Kasumi-1 (cell line): ENCODE data around the gene MYOM3.

Source experiments
- DNase-seq, 2 experiments: peaks; one replicate each; lab custom pipeline; 2025; lab: John Stamatoyannopoulos, UW

The MYOM3 gene

DNA sequence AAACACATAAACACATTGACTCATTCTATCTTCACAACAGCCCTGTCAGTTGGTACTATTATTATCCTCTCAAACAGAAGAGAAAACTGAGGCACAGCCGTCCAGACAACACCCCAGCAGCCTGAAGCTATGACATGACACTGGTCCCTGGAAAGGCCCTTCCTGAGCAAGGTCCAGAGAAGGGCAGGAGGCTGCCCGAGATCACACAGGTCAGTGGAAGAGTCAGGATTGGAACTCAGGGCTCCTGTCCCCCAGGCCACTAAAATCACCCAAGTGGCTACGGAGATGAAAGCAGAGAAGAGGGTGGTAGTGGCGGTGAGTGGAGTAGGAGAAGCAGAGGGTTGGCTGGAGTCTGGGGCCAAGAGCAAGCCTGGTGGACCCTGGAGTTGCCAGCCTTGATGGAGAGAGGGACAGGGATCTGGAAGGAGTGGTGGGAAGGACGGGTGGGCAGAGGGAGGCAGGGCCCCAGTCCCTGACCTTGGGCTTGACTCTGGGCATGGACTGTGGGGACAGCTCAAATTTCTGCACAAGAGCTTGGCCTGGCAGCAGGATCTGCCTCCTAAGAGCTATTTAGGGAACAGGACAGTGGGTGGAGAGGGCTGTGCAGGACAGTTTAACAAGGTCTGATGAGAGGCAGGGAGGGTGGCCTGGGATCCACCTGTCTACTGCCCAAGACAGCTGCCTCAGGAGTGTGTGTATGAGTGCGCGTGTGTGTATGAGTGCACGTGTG, 15.8 kb downstream of the MYOM3 start:
- DNase-seq = no peak

DNA sequence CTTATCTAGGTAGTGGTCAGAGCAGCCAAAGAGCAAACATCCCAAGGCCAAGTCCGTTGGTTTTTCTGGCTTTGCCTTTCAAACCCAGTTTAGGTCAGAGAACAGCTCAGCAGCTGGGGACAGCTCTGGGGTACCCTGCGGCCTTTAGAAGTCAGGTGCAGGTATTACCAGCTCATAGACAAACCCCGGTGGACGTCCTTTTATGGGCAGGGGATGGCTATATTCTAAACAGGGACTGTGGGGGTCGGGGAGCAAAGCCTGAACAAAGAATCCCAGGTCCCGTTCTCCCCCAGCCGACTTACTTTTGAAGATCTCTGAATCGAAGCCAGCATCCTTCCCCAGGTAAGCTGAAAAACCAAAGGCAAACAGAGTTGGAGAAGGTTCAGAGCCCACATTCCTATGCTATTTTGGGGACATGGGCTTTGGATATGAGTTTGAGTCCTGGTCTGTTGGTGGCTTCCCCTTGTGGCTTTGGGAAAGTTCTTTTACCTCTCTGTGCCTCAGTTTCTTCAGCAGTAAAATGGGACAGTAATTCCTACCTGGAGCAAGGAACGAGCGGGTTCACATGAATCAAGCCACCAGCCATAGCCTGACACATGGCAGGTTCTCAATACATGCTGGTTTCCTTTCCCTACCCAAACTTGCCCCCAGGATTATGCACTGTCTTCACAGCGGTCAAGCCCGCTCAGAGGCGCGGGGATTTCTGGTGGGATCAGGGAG, 16.6 kb downstream of the MYOM3 start:
- no peak for DNase-seq

DNA sequence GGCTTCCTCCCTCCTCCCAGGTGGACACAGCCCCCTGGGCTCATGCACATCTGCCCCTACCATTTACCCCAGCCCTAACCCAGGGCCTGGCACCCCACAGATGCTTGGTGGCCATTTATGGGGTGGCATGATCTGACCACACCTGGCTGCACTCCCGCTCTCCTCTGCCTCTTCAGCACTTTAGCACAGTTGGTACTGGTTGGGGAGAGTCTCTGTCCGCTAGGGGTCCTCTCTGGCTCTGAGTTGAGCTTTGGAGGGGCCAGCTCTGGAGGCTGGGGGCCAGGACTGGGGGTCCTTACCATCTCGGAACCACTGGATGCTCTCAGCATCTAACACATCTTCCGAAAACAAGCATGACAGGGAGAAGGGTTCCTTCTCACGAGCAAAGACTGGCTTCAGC, 17.4 kb downstream of the MYOM3 start:
- no peak for DNase-seq

DNA sequence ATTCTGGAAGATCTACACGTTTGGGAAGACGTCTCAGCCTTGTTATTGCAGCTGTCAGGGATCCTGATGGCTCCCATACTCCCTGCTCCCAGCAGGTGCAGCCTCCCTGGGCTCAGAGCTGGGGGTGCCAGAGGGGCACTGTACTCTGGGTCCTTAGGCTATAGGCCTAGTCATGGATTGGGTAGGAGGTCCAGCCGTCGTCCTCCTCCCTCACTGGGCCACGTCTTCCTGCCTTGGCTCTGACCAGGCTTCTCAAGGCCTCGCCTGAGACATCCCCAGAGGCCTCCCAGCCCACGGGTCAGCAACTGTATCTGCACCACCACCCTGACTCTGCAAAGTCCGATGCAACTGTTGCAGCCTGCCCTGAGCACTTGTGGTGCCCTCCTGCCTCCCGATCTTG, 18.2 kb downstream of the MYOM3 start:
- no peak for DNase-seq

DNA sequence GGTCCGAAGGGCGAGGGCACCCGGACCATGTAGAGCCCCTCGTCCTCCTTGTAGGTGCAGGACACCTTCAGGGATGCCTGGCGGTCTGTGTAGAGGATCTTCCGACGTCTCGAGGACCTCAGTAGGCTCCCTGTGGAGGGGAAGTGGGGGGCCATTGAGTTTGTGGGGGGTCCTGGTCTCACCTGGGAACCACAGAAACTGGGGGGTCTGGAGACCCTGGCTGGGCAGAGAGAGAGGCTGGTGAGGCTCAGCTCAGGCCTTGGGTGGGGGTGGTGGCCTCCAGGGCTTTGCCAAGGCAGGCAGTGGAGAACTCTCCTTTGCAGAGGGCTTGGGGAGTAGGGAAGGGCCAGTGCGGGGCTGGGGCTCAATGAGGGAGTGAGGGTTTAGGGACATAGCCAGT, 19.0 kb downstream of the MYOM3 start:
- DNase-seq = no peak

DNA sequence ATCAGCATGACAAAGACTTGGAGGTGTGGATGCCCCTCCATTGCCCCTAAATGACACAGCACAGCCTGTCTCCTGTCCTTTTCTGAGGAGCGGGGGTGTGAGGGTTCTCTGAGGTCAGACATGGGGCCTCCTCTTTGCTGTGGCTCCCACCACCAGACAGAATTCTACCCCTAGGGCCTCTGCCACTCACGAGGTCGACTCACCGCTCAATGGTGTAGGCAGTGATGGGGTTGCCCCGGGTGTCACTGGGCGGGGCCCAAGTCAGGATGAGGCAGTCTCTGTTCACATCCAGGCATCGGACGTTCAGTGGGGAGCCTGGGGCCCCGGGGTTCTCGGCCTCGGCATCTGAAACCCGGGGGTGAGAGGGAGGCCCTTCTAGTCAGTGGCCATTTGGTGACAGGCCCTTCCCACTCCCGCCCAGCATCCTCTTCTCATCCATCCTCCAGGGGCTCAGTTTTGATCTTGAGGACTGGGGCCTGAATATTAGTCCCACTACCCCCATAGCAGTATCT, 19.9 kb downstream of the MYOM3 start:
- no peak for DNase-seq

DNA sequence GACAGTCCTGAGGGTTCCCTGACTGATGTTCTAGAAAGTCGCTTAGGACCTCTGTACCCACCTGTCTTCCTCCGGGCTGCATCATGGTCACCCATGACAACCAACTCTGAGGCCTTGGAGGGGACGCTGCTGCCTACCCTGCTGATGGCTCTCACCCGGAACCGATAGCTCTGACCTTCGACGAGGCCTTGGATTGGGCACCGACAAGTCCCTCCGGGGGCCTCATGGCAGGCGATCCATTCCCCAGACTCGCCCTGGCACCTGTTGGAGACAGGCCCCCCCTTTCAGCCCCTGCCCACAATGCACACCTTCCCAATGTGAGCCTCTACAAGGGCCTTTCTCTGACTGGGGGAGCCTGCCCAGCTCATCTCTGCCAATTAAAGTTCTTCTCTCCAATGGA, 21.2 kb downstream of the MYOM3 start:
- DNase-seq = no peak

DNA sequence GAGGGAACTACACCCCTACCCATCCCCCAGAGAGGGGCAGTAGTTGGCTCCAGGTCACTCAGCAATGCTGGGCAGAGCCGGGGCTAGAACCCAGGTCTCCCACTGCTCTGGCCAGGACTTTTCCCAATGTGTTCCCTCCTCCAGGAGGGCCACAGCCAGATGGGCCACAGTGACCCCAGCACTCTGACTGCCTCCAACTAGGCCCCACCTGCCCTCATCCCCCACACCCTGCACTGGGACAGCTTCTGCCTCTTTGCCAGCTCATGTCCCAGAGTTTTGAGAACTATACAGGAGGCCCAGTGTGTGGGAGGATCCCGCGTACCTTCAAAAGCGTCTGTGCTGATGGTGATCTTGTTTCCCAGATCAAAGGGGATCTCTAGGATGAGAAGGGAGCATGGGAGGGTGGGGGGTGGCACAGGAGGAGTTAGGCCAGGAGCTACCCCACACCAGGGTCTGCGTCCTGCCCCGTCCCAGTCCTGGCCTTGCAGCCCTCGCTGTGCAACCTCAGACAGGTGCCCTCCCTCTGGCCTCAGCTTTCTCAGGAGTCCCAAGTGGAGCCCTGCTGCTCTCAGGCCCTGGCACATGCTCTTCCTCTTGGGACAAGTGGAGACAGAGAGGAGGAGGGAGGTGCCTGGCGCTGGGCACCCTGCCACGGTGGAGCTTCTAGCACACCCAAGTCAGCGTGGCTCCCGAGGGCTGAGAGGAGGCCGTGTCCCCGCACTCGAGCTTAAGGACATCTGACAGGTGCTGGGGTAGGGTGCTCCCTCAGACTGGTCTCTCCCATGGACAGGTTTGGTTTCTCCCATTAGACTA, 22.0 kb downstream of the MYOM3 start:
- DNase-seq = no peak

DNA sequence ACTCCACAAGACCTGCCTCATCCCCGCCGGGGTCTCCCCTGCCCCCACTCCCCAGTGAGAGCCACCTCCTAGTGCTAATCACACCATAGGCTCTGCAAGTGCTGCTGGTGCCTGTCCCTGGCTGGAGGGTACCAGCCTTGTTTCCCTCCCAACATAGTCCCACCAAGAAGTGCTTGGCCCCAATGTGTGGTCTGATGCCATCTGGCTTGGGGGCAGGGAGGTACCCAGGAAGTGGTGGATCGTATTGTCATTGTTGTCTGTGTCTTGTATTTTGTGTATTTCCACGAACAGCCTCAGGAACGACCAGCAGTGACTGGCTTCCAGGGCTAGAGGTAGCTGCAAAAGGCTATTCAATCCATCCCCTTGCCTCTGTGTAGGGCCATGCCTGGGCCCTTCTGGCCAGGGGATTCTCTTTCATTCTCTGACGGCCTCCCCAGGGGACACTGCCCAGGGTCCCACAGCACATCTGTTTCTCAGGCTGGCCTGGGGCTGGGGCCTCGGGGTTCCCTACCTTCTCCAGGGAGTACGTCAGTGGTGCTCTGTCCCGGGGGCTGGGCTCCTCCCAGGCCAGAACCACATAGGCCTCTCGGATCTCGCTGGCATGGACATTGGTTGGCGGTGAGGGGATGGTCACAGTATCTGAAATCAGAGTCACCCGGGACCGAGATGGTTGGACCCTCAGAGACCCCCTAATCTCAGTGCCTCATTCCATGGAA, 22.8 kb downstream of the MYOM3 start:
- DNase-seq = no peak

DNA sequence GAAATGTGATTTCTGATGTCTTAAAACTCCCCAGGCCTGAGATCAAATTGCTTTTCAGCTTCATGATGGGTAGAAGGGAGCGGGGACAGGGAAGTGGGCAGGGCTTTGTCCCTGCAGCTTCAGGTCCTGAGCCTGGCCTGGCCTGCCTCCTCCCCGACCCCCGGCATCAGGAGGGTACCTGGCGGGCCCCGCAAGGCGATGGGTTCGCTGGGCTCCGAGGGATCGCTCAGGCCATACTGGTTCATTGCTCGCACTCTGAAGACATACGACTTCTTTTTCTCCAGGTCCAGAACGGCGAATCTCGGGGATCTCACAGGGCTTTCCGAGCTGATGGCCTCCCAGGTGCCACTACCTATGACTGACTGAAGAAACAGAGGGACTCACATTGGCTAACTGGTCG, 25.5 kb downstream of the MYOM3 start:
- no peak for DNase-seq

DNA sequence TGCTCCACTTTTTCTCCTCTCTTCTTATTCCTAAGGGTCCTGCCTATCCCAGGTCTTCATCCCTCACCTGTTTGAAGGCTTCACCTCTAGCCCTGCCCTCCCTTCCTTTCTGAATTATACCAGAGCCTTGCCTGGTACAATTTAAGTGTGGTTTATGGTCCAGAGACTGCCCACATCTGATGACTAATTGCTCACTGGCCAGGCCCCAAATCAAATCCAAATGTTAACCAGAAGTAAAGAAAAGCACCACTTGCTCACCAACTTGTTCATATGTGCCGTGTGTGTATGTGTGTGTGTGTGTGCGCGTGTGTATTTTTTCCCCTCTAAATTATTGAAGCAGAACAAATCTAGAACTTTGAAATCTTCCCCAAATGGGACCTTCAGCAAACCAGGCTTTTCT, 26.4 kb downstream of the MYOM3 start:
- DNase-seq = no peak

DNA sequence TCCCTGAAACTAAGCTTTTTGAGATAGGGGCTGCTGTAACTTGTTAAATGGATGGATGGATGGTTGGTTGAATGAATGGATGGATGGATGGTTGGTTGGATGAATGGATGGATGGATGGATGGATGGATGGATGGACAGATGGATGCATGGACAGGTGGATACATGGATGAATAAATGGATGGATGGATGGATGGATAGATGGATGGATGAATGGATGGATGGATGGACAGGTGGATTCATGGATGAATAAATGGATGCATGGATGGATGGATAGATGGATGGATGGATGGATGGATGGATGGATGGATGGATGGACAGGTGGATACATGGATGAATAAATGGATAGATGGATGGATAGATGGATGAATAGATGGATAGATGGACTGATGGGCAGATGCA, 26.9 kb downstream of the MYOM3 start:
- no peak for DNase-seq

DNA sequence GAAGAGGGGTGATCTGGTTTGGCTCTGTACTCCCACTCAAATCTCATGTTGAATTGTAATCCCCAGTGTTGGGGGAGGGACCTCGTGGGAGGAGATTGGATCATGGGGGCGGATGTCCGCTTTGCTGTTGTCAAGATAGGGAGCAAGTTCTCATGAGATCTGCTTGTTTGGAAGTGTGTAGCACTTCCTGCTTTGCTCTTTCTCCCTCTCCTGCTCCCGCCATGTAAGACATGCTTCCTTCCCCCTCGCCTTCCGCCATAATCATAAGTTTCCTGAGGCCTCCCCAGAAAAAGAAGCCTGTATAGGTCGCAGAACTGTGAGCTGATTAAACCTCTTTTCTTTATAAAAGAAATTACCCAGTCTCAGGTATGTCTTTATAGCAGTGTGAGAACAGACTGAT, 27.9 kb downstream of the MYOM3 start:
- DNase-seq = no peak

DNA sequence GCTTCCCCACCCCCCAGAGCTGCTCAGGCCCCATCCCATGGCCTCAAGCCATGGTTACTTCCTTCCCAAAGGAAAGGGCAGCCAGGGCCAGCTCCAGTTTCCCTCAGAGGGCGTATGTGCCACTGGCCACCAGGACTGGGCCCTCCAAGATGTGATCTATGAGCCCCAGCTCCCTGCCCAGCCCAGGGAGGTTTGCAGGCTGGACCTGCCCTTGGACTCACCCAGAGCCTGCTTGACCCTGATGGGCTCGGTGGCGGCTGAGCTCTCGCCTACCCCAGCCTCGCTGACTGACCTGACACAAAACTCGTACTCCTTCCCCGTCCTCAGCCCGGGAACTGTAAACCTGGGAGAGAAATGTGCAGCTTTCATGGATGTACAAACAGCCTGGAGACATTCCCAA, 29.6 kb downstream of the MYOM3 start:
- no peak for DNase-seq

DNA sequence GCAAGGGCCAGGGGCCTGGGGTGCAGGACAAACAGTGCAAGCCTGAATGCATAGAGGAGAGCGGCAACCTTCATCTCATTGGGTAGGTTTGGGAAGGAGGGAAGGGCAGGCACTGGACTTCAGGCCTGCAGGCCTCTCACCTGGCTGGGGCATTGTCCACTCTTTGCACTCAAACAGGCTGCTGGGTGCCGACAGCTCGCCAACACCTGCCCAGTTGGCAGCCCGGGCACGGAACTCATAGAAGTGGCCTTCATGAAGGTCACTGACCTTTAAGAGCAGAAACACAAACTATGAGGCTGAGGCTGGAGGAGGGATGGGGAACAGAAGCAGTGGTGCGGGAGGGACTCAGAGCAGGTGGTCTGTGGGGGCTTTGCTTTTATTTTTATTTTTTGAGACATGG, 30.7 kb downstream of the MYOM3 start:
- no peak for DNase-seq

DNA sequence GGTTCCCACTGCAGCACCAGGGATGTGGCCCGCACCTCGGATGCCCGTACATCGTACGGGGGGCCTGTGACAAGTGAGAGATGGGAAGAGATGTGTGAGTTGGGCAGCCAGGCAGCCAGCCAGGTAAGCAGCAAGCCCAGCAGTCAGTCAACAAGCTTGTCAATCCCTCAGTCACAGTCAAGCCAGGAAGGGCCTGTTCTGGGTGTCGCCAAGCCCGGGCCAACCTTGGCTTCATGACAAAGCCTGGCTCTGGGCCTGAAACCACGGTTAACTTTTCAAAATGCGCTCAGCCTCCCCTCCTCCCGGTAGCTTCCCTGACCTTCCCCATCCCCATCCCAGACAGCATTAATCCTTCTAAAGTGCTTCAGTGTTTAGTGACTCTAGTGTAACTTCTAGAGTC, 31.8 kb downstream of the MYOM3 start:
- no peak for DNase-seq

DNA sequence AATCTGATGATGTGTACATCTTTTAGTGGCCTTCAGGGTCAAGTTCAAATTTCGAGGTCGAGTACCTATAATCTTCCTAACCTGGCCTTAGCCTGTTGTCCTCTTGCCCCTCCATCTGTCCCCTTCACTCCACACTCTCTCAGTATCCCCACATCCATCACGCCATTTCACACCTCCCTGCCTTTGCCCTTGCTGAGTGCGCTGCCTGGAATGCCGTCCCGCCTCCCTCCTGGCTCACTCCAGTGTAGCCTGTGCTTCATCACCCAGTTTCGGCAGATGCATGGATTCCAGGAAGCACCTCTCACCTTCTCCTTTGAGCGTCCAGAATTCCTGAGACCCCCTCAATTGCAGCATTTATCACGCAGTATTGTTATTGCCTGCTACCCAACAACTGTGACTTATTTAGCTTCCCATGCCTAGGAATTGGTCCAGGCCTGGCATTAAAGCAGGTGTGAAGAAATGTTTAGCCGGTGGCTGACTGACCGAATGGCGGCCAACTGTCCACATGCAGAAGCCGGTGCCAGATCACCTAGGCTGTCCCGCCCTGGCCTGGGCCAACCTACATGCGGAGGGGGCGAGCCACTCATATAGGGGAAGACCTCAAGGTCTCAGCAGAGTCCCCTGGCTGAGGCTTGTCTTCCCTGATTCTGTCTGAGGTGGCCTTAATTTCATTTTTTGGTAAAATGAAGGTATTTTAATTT, 34.5 kb downstream of the MYOM3 start:
- DNase-seq = no peak

DNA sequence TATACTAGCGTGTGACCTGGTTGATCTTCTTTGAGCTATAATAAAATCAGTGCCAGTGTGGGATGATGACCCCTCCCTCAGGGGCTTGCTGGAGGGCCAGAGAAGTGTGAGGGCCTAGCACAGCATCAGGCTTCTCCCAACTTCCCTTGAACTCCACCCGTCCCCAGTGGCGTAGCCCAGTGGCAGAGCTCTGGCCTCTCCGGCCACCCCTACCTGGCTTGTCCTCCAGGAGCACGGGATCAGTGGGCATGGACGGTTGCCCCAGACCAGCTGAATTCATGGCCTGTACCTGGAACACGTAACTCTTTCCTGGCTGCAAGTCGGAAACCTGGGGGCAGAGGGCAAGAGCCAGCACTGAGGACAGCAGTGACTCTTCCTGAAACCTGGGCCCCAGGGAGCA, 36.0 kb downstream of the MYOM3 start:
- DNase-seq = no peak

DNA sequence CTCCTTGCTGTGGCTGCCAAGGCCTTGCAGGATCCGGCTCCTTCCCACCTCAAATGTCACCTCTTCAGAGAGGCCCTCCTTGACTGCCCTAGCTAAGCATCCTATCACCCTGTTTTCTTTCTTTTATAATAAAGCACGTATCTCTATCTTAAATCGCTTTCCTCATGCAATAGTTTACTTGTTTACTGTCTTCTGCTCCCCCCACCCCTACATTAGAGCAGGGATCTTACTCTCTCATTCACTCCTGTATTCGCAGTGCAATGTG, 36.4 kb downstream of the MYOM3 start:
- no peak for DNase-seq

DNA sequence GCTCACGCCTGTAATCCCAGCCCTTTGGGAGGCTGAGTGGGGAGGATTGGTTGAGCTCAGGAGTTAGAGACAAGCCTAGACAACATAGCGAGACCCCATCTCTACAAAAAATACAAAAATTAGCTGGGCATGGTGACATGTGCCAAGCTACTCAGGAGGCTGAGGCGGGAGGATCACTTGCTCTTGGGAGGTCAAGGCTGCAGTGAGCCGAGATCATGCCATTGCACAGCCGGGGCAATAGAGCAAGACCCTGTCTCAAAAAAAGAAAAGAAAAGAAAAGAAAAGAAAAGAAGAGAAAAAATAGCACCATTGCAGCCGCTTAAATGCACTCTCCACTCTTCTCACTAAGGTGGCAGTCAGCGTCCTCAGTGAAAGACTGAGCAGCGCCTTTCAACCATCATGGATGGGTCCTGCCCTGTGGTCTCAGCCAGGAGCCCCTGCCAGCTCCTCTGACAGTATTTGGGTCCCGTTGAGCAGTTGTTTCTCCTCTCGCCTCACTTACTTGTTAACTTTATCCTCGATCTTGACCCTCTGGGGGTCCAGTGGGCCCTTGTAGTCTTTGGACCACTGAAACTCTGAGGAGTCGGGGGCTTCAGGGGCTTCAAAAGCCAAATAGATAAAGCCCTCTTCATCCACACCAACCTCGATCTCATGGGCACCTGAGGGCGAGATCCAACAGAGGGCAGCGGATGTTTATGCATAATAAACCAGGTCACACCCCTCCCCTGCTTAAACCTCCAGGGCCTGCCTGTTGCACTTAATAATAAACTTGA, 36.9 kb downstream of the MYOM3 start:
- DNase-seq = no peak

DNA sequence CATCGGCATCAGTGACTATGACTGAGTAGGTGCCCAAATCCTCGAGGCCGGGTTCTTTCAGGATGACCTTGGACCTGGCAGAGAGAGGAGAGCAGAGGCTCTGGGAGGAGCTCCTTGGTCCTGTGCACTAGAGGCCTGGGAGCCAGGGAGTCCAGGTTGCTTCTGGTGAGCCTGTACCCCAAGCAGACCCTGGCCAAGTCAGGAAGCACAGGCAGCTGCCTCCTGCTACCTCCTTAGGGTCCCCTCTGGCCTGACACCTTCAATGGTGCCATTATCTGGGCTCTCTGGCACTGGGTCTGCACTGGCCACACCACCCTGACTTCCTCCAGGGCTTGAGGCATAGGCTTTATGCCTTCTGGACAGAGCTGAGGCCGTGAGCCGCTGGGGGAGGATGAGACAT, 37.7 kb downstream of the MYOM3 start:
- no peak for DNase-seq
